ENCODE results near the gene VMP1. TPM values are rescaled to one million over a fixed set of nuclear protein-coding genes. Genes with fewer than 3 reads are reported as not detected.

The VMP1 gene
- total RNA-seq, 1 experiment from 2014 or later = 83.1 TPM

- Histone ChIP-seq H3K4ac (ENCODE audit: low read depth, low read length) (no peak overlapping the region), H2AK5ac (ENCODE audit: insufficient read length, low read length) (no peak overlapping the region), H3K9me3 (ENCODE audit: control insufficient read depth, low read depth, low read length) (no peaks in the 10 kb centered on the region), H4K91ac (ENCODE audit: insufficient read length, low read depth, low read length) (no peak overlapping the region), H2BK120ac (ENCODE audit: low read depth, low read length, poor library complexity, severe bottlenecking) (no peak overlapping the region), H3K79me1 (ENCODE audit: insufficient read depth, low read depth, low read length, poor library complexity, severe bottlenecking) (no peaks in the 10 kb centered on the region), H3K4me2 (ENCODE audit: insufficient read depth, insufficient read length, low read length) (no peak overlapping the region), H2BK15ac (ENCODE audit: low read depth, low read length) (no peak overlapping the region), H2AFZ (ENCODE audit: low read length) (no peak overlapping the region), H3K4me1 (ENCODE audit: insufficient read depth, low read length) (no peaks in the 10 kb centered on the region; the same call in 1 of the 2 replicates), H3T11ph (ENCODE audit: low read length) (no peak overlapping the region), H4K20me1 (ENCODE audit: control insufficient read depth, insufficient read depth, insufficient read length) (no peaks in the 10 kb centered on the region), H3K27ac (ENCODE audit: insufficient read length, low read depth, low read length) (no peak overlapping the region), H3K18ac (ENCODE audit: insufficient read length, low read depth, low read length) (no peak overlapping the region), H3K9ac (ENCODE audit: extremely low read depth, insufficient read length, low read length) (no peak overlapping the region), H4K5ac (ENCODE audit: insufficient read length, low read depth, low read length) (no peak overlapping the region), H4K8ac (replicated peaks; ENCODE audit: insufficient read length, low read depth, low read length) (no peak overlapping the region), H3K56ac (ENCODE audit: insufficient read length, low read depth, low read length) (no peak overlapping the region), H3K79me2 (ENCODE audit: insufficient read depth, low read length) (no peaks in the 10 kb centered on the region), H2BK20ac (ENCODE audit: low read depth, low read length, poor library complexity, severe bottlenecking) (no peak overlapping the region), H3K23ac (ENCODE audit: insufficient read length, low read depth, low read length) (no peak overlapping the region), H3K23me2 (ENCODE audit: insufficient read length, low read depth, low read length, poor library complexity, severe bottlenecking) (no peaks in the 10 kb centered on the region), H3K27me3 (ENCODE audit: insufficient read depth, low read length) (no peaks in the 10 kb centered on the region), H2BK5ac (ENCODE audit: insufficient read length, low read length) (no peak overlapping the region), H3K14ac (ENCODE audit: insufficient read depth, low read length) (no peak overlapping the region), H2BK12ac (ENCODE audit: insufficient read length, low read depth, low read length) (no peak overlapping the region)
- Mint-ChIP-seq H3K4me3 (no peak overlapping the region), H3K27ac (no peak overlapping the region), H3K4me1 (peaks cover 6 to 14% of the 10 kb centered on the region in 2 experiments; a peak in 2 of 4 replicates), H3K27me3 (ENCODE audit: low read depth) (no peaks in the 10 kb centered on the region), H3K9me3 (no peaks in the 10 kb centered on the region), H3K36me3 (ENCODE audit: insufficient read depth in 1 of 3, low read depth in 3 of 3) (peaks cover 0 to 4% (median 3%) of the 10 kb centered on the region in 3 experiments; a peak in 2 of 7 replicates)
- no peak for DNase-seq
- TF ChIP-seq CTCF (conservative IDR thresholded peaks at IDR 0.05) = no peak
Observed at GRCh38 chr17:59752446-59752845, 45.0 kb downstream of the VMP1 start.

All from H9 (cell line).